T-helper 1 cell treated with Interleukin-12 subunit alpha and Interleukin-12 subunit beta and Interleukin-4 antibody, amounts not matched to agents 30 ng/mL and 1 ng/mL, for 36 hours (primary cell): ENCODE data around the gene MMD. TPM values are rescaled to one million over a fixed set of nuclear protein-coding genes. Genes with fewer than 3 reads are reported as not detected.
"Not testable (repeated sequence)": the region's sequence is repeated elsewhere in the genome, so short reads cannot be mapped to it uniquely, and the experiment has no call there.

Experiments used
- intact Hi-C: fragments of 100-400 bp; cut with micrococcal nuclease; formaldehyde crosslinking; loops from one replicate; pipeline ENCODE4 v1.15.1; 2024
- total RNA-seq: library from RNA; stranded (reverse); gene quantifications from 2 replicates; pipeline ENCODE4 v1.2.3, GENCODE V29; 2022

MMD gene
- total RNA-seq, 1 donor from 2014 or later, result 31.9 TPM

DNA sequence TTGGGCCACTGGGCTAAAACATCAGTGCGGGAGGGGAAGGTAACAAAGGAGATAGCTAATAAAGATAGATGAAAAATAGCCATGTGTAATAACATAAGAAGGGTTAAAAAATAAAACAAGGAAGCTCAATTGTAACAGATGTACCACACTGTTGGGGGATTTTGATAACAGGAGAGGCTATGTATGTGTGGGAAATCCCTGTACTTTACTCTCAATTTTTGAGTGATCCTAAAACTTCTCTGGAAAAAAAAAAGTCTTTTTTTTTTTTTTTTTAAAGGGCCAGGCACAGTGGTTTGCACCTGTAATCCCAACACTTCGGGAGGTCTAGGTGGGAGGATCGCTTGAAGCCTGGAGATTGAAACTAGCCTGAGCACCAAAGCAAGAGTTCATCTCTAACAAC lies 1.9 kb upstream of the MMD start:
- intact Hi-C loops, result loop anchor here (2.0 to 5.0 kb wide), 5 partner anchors 39 to 1489 kb away; partner anchors contain the start of genes HLF and TRIM25

GRCh38 chr17:55422828-55423164 lies 1.2 kb upstream of the MMD start:
- intact Hi-C loops, result loop anchor here (1.0 to 5.0 kb wide), 7 partner anchors 40 to 1490 kb away; partner anchors contain the start of genes C17orf67, HLF and TRIM25

DNA sequence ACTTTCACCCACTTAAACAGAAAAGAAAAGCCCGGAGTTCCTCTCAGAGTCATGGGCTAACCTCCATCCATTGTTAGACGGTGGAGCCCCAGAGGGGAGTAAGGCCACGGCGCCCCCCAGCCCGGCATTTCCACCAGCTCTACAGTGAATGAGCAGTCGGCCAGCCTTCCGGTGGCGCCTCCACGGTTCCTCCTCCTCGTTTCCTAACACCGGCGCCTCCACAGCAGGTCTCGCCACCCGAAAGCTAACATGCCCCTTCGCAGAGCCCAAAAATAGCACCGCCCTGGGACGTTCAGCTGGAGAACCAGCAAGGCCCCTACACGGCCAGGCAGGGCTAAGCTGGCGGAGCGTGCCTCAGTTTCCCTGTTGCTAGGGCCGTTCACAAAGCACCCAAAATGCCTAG lies 858 bp downstream of the MMD start:
- intact Hi-C loops, result loop anchor here (1.0 to 5.0 kb wide), 9 partner anchors 64 to 1558 kb away; partner anchors contain the start of genes COX11, SCPEP1, STXBP4 and TRIM25

GRCh38 chr17:55420067-55420775 lies 1.4 kb downstream of the MMD start:
- intact Hi-C loops, result loop anchor here (1.0 to 5.0 kb wide), 8 partner anchors 63 to 1559 kb away; partner anchors contain the start of genes COX11, SCPEP1, STXBP4 and TRIM25

- intact Hi-C loops, result loop anchor here (1.0 kb wide), 1 partner anchor 8 kb away; no protein-coding TSS in a partner anchor
Observed at GRCh38 chr17:55418369-55419268, 3.0 kb downstream of the MMD start.

DNA sequence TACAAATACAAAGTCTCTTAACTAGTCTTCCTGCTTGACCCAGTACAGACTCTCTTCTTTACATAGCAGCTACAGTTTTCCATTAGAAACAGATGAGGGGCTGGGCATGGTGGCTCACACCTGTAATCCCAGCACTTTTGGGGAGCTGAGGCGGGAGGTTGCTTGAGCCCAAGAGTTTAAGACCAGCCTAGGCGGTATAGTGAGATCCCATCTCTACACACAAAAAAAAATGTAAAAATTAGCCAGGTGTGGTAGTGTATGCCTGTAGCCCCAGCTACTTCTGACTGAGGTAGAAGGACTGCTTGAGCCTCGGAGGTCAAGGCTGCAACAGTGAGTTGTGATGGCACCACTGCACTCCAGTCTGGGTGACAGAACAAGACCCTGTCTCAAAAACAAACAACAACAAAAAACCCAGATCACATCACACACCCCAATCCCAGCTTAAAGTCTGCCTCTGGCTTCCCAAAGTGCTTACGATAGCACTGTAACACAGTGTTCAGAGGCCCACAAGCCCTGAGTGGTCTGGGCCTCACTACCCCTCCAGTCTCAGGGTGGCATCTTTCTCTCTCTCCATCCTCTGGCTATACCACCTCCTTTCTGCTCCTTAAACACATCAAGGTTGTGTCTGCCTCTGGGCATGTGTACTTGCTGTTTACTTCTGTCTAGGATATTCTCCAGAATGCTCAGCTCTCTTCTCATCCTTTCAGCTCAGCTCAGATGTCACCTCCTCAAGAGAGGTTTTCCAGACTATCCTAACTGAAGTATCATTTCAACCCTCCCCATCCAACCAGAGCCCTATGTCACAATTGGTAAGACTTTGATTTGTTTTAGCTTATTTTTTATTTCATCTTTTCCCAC lies 4.0 kb downstream of the MMD start:
- intact Hi-C loops, result no loop called here

GRCh38 chr17:55416470-55417052 lies 5.1 kb downstream of the MMD start:
- intact Hi-C loops, result no loop called here

- intact Hi-C loops, result no loop called here
Observed at GRCh38 chr17:55416000-55416399, 5.6 kb downstream of the MMD start.

DNA sequence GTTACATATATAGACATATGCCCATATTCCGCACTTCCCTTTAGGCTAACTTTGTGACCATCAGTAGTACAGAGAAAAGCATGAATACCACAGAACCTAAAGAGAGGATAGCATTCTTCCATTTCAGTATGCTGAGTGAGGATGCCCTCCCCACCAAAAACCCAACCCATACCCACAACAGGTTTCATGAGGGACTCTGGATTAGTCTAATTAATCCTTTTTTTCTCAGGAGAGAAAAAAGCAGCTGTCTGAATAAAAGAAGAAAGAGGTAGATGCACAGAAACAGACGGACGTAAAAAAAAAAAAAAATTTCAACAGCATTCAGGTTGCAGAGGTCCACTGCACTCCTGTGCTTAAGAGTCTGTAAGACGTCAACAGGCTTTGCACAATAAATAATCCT lies 6.7 kb downstream of the MMD start:
- intact Hi-C loops, result no loop called here

DNA sequence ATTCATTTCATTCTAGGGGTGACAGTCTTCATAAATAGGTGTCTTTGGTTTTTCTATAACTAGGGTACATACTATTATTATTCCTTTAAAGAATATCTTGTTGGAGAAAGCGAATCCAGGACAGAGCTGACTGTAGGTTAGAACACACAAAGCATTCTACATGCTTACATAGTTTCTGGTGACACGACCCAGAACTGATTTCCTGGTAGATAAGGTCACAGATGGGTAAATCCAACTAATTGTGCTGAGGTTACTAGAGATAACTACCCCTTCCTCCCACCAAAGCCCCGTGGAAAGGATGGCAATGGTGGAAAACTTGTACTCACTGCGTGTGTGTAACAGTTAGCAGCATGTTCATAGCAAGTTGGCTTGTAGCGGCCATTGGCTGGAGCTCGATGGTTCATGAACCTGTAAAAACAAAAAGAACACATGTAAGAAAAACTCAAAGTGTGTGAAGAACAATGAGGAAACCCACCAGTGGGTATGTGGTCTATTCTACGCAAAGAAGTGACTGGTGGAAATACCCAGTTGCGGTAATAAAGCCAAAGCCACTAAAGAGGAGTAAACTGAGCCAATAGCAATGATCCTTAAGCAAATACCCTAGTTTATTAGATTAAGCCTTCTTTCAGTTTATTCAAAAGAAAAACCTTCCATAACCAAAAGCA lies 7.7 kb downstream of the MMD start:
- intact Hi-C loops, result no loop called here

- intact Hi-C loops, result no loop called here
Observed at GRCh38 chr17:55411463-55411855, 10.2 kb downstream of the MMD start.

- intact Hi-C loops, result loop anchor here (1.0 kb wide), 1 partner anchor 8 kb away; no protein-coding TSS in a partner anchor
Observed at GRCh38 chr17:55410722-55411462, 10.7 kb downstream of the MMD start.

- intact Hi-C loops, result no loop called here
Observed at GRCh38 chr17:55409030-55409800, 12.4 kb downstream of the MMD start.

- intact Hi-C loops, result no loop called here
Observed at GRCh38 chr17:55407641-55408566, 13.7 kb downstream of the MMD start.

DNA sequence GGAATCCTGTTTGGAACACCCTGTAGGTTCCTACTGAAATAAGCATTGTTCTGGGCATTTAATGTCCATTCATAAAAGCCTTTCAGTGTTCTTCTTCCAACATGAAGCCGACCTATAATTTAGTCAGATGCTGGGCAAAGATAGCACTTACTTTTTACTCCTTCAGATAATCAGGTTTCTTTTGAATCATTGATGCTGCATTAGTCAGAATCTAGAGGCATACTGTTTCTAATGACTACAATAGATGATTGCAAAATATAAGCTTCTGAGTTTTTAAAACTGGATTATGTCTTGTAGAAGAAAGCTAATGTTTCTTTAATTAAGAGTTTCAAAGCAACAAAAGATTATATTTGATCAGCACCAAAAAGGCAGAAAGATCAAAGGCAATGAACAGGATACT lies 16.0 kb downstream of the MMD start:
- intact Hi-C loops, result no loop called here

GRCh38 chr17:55404197-55404596 lies 17.4 kb downstream of the MMD start:
- intact Hi-C loops, result not testable (repeated sequence)

- intact Hi-C loops, result no loop called here
Observed at GRCh38 chr17:55402374-55402773, 19.3 kb downstream of the MMD start.

GRCh38 chr17:55398689-55399088 lies 22.9 kb downstream of the MMD start:
- intact Hi-C loops, result no loop called here
